Natural killer cell (primary cell): ENCODE measurements around the gene SLC9C1. TPM values are rescaled to one million over a fixed set of nuclear protein-coding genes. Genes with fewer than 3 reads are reported as not detected.

Source experiments
- ATAC-seq, 3 donors: fragments of 150-1000 bp in 2 of 3; fragments of 200-7000 bp in 1 of 3; cut with Tn5 transposase; 1 replicate in 1 of 3; 2 replicates in 2 of 3; pipeline ENCODE4 v1.10.0; 2021; ENCODE audit warnings: mild to moderate bottlenecking in 2 of 3, moderate library complexity in 2 of 3
- DNase-seq, 2 donors: peaks; one replicate each; pipeline versions ENCODE4 v3.0.0 to v3.0.0-alpha.2; 2013 to 2021; ENCODE audit warnings: mixed read lengths in 1 of 2
- H3K27ac ChIP-seq: one replicate; pipeline ENCODE4 v1.5.1; 2013; ENCODE audit warnings: mild to moderate bottlenecking, low read length
- H3K27me3 ChIP-seq: one replicate; pipeline ENCODE4 v1.6.1; 2013; ENCODE audit warnings: low read length; ENCODE audit not compliant: control insufficient read depth, insufficient read depth
- H3K36me3 ChIP-seq: one replicate; pipeline ENCODE4 v1.6.1; 2013; ENCODE audit warnings: low read length; ENCODE audit not compliant: control insufficient read depth, insufficient read depth
- H3K4me1 ChIP-seq: one replicate; pipeline ENCODE4 v1.6.1; 2013; ENCODE audit warnings: low read length; ENCODE audit not compliant: control insufficient read depth, insufficient read depth
- H3K4me3 ChIP-seq: one replicate; pipeline ENCODE4 v1.5.1; 2013; ENCODE audit warnings: low read length
- H3K9me3 ChIP-seq: one replicate; pipeline ENCODE4 v1.6.1; 2013; ENCODE audit warnings: low read length; ENCODE audit not compliant: control insufficient read depth, insufficient read depth
- H3K27ac Mint-ChIP-seq, 2 donors: one replicate each; pipeline ENCODE4 v1.8.0; 2022; ENCODE audit warnings: mild to moderate bottlenecking in 2 of 2, mixed read lengths in 2 of 2, moderate library complexity in 1 of 2
- H3K27me3 Mint-ChIP-seq, 2 donors: one replicate each; pipeline ENCODE4 v1.8.0; 2022; ENCODE audit warnings: low read depth in 2 of 2, mixed read lengths in 2 of 2
- H3K36me3 Mint-ChIP-seq: one replicate; pipeline ENCODE4 v1.8.0; 2022; ENCODE audit warnings: mixed read lengths
- H3K4me1 Mint-ChIP-seq, 2 donors: one replicate each; pipeline ENCODE4 v1.8.0; 2022; ENCODE audit warnings: mixed read lengths in 2 of 2
- H3K4me3 Mint-ChIP-seq: one replicate; pipeline ENCODE4 v1.8.0; 2022; ENCODE audit warnings: mild to moderate bottlenecking, moderate library complexity, mixed read lengths
- H3K9me3 Mint-ChIP-seq, 2 donors: one replicate each; pipeline ENCODE4 v1.8.0; 2022; ENCODE audit warnings: mixed read lengths in 2 of 2
- CTCF ChIP-seq: fragments of 200-600 bp; IDR thresholded peaks from one replicate; pipeline ENCODE4 v1.8.0; 2022; ENCODE audit warnings: antibody characterized with exemption
- WGBS: methylation state at CpG from one replicate; pipeline ENCODE4 v1.1.7; 2013; ENCODE audit warnings: missing lambda C conversion rate; ENCODE audit not compliant: insufficient coverage; 5-methylcytosine and 5-hydroxymethylcytosine counted together
- intact Hi-C: fragments of 100-400 bp; cut with micrococcal nuclease; formaldehyde crosslinking; loops from one replicate; pipeline ENCODE4 v1.14.2; 2022
- total RNA-seq, 4 donors: library from RNA; stranded (reverse); fragments of 120-200 nt in 1 of 4; gene quantifications; one replicate each; pipeline versions ENCODE4 v1.2.3 to v1.2.4, GENCODE V29; 2013 to 2022

Gene SLC9C1
- total RNA-seq, 3 donors from 2014 or later (not counting 1 experiment from before 2014, with no cell fraction given): not detected

GRCh38 chr3:112140584-112140983 is 153.4 kb downstream of the SLC9C1 start:
- H3K27ac Mint-ChIP-seq: no peak overlapping the region
- H3K27me3 Mint-ChIP-seq: peaks cover 0 to 3% of the 10 kb centered on the region in 2 donors
- no peak for DNase-seq
- H3K4me1 Mint-ChIP-seq: peaks cover 0 to 6% of the 10 kb centered on the region in 2 donors
- intact Hi-C loops: no loop called here
- no peaks in the 10 kb centered on the region for H3K36me3 Mint-ChIP-seq
- H3K27ac ChIP-seq: no peak overlapping the region
- H3K4me3 ChIP-seq: no peak overlapping the region
- no peak overlapping the region for H3K4me3 Mint-ChIP-seq
- peaks cover 0 to 4% of the 10 kb centered on the region in 2 donors for H3K9me3 Mint-ChIP-seq
- no peaks in the 10 kb centered on the region for H3K36me3 ChIP-seq
- ATAC-seq: no peak
- no CpG with 5 or more reads among the region's 1 CpG for WGBS
- TF ChIP-seq CTCF: no peak
- no peaks in the 10 kb centered on the region for H3K27me3 ChIP-seq
- H3K4me1 ChIP-seq: no peaks in the 10 kb centered on the region
- H3K9me3 ChIP-seq: no peaks in the 10 kb centered on the region

GRCh38 chr3:112138219-112138969 is 155.6 kb downstream of the SLC9C1 start:
- WGBS: 36% methylated on average over 1 of the region's 1 CpG
- intact Hi-C loops: no loop called here
- H3K4me1 Mint-ChIP-seq: peaks cover 3% of the 10 kb centered on the region in 2 donors

GRCh38 chr3:112137781-112138180 is 156.2 kb downstream of the SLC9C1 start:
- intact Hi-C loops: no loop called here
- Histone ChIP-seq H3K4me3 (no peak overlapping the region), H3K9me3 (no peaks in the 10 kb centered on the region), H3K27me3 (no peaks in the 10 kb centered on the region), H3K36me3 (no peaks in the 10 kb centered on the region), H3K4me1 (peaks cover 13% of the 10 kb centered on the region), H3K27ac (no peak overlapping the region)
- no peak for TF ChIP-seq CTCF
- Mint-ChIP-seq H3K4me1 (peaks cover 7 to 9% of the 10 kb centered on the region in 2 donors), H3K9me3 (no peaks in the 10 kb centered on the region), H3K27ac (no peak overlapping the region), H3K36me3 (no peaks in the 10 kb centered on the region), H3K4me3 (no peak overlapping the region), H3K27me3 (peaks cover 0 to 3% of the 10 kb centered on the region in 2 donors)
- 64% methylated on average over 4 of the region's 4 CpGs for WGBS
- DNase-seq (no peak), ATAC-seq (no peak)

More at GRCh38 chr3:112138219-112138969, 155.6 kb downstream of the SLC9C1 start:
- Mint-ChIP-seq H3K4me3 (no peak overlapping the region), H3K36me3 (no peaks in the 10 kb centered on the region), H3K27me3 (peaks cover 0 to 3% of the 10 kb centered on the region in 2 donors), H3K9me3 (peaks cover 0 to 2% of the 10 kb centered on the region in 2 donors), H3K27ac (no peak overlapping the region)
- Histone ChIP-seq H3K27ac (no peak overlapping the region), H3K36me3 (no peaks in the 10 kb centered on the region), H3K4me3 (no peak overlapping the region), H3K9me3 (no peaks in the 10 kb centered on the region), H3K4me1 (peaks cover 9% of the 10 kb centered on the region), H3K27me3 (no peaks in the 10 kb centered on the region)
- DNase-seq (no peak), ATAC-seq (no peak)
- TF ChIP-seq CTCF: no peak
